Hematopoietic multipotent progenitor cell treated with erythropoietin and hydrocortisone succinate and interleukin-3 and kit ligand, for 15 days (in vitro differentiated cells): ENCODE data around the gene KCNQ2.
"Not testable (repeated sequence)": the region's sequence is repeated elsewhere in the genome, so short reads cannot be mapped to it uniquely, and the experiment has no call there.

ENCODE experiments used
- DNase-seq: peaks from one replicate; pipeline ENCODE4 v3.0.0-alpha.2; 2015; ENCODE audit warnings: low spot score

Gene KCNQ2

DNA sequence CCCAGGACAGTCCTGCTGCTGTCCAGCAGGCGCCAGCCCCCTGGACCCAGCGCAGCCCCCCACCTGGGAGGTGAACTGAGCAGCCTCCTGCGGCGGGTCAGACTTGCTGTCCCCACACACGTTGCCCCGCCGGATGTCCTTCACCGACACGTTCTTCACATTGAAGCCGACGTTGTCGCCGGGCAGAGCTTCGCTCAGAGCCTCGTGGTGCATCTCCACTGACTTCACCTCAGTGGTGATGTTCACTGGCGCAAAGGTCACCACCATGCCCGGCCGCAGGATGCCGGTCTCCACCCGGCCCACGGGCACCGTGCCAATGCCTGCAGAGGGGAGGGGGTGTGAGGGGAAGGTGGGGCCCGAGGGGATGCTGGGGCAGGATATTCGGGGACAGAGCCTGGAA lies 18.0 kb upstream of the KCNQ2 start:
- DNase-seq = no peak

DNA sequence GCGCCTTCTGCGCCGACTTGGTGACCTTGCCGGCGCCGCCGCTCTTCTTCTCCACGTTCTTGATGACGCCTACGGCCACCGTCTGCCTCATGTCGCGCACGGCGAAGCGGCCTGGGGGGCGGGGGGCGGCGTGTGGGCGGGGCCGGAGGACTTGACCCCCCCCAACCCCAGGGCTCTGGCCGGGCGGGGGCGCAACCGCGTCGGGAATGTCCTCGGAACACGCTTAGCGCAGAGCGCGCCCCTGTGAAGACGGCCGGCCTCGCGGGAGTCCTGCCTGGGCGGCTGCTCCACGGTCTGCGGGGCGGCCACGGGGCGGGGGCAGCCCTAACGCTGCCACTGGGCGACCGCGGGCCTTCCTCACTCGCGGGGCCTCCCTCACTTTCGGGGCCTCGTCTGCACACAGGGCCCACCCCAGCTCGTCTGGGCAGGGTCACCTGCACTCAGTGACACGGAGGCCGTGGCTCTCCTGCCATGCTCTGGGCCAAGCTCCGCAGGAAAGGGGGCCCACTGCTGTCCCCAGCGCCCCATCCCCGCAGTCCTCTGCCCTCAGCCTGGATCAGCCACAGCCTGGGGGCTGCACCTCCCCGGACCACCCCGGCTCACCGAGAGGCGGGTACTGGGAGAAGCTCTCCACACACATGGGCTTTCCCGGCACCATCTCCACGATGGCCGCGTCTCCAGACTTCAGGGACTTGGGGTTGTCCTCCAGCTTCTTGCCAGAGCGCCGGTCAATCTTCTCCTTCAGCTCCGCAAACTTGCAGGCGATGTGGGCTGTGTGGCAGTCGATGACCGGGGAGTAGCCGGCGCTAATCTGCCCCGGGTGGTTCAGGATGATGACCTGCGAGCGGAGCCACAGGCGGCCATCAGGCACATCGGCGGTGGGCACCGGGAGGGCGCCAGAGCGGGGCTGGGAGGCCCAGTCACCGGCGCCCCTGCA lies 16.1 kb upstream of the KCNQ2 start:
- DNase-seq = no peak

DNA sequence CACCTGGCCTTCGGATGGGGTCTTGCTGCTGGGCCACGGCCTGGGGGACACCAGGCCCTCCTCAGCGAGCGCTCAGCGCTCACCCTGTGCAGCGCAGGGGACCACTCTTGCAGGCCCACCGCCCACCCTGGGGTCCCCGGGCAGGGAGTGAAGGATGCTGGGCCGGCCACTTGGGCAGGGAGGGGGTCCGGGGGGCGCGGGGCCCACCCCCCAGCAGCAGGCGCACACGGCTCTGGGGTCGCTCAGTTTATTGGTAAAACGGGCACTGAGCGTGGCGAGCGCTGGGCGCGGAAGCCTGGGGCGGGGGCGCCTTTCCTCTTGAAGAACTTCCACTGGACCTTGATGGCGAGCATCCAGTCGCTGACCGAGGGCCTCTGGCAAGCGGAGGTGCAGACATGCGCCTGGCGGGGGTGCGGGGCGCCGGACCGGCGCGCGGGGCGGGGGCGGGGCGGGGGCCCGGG lies 15.4 kb upstream of the KCNQ2 start:
- no peak for DNase-seq

DNA sequence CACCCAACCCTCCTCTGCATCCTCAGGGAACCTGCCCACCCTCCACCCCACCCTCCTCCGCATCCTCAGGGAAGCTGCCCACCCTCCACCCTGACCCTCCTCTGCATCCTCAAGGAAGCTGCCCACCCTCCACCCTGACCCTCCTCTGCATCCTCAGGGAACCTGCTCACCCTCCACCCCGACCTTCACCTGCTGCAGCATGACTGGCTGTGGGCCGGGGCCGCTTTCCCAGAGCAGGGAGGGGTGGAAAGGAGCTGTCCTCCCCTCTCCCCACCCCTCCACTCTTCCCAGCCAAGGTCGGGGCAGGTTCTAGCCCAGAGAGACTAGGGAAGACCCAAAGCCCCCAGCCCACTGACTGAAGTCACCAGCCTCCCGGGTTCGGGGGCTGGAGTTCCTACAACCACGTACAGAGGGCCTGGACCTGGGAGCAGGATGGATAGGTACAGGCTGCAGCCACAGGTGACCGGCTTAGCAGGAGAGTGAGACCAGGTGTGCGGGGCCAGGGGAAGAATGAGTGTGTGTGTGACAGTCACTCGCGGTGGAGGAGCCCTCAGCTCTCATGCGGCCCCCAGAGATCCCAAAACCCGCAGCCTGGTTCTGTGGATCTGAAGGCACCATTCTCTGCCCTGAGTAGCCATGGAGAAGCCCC lies 14.8 kb upstream of the KCNQ2 start:
- no peak for DNase-seq

DNA sequence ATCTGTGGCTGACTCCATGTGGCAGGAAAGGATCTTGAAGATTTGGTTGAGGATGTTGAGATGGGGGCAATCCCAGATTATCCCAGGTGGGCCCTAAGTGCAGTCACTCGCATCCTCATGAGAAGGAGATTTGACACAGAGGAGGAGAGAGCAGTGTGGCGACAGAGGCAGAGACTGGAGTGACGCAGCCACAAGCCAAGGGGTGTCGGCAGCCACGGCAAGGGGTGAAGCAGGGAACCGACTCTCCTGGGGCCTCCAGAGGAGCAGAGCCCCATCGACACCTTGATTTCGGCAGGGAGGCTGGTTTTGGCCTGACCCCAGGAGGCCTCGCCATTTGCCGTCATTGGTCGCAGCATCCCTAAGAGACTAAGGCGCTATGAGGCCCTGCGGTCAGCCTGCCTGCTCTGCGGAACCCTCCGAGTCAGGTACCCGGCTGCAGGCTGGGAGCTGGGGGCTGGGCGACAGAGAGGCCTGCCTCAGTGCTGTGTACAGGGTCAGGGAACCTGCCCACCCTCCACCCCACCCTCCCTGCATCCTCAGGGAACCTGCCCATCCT lies 13.9 kb upstream of the KCNQ2 start:
- no peak for DNase-seq

DNA sequence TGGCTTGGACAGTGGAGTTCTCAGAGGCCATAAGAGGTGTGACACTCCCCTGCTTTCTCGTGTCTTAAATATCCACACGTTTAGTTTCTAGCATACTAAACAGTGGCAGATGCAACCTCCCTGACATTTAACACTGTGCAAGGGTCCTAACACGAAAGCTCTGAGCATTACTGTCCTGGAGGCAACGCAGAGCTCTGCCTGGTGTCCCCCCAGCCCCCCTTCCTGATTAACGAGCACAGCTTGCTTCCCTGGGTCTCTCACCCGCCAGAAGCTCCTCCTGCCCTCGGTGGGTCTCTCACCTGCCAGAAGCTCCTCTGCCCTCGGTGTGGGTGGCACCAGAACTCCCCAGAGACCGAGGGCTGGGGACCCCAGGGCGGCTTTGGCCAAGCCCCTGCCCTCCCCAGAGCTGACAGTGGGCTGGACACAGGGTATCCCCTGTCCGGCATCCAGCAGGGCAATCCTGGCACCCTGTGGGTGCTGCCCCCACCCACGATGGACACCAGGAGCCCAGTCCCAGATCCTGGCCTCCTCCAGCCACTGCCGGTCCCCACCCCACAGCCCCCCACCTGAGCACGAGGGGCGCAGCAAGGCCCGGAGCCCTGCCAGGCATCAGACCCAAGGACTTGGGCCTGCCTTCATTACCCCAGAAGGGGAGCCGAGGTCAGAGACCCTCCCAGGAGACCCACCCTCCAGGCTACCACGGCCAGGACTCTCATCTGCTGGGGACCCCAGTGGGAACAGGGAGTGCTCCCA lies 12.4 kb upstream of the KCNQ2 start:
- DNase-seq = no peak

DNA sequence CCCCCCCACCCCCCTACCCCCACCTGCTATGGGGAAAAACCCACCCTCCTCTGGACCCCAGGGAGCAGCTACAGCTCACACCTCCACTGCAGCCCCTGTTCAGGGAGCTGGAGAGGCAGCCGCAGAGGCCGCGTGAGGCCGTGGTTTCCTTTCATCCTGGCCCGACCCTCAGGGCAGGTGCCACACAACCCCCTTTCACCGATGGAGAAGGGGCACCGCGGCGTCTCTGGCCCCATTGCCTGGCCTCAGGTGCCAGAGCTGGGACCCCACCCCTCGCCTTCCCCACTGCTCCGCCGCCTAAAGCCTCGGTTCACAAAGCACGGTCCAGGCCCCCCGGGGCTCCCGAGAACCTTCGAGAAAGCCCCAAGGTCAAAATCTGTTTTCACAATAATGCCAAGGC lies 11.8 kb upstream of the KCNQ2 start:
- DNase-seq = no peak

DNA sequence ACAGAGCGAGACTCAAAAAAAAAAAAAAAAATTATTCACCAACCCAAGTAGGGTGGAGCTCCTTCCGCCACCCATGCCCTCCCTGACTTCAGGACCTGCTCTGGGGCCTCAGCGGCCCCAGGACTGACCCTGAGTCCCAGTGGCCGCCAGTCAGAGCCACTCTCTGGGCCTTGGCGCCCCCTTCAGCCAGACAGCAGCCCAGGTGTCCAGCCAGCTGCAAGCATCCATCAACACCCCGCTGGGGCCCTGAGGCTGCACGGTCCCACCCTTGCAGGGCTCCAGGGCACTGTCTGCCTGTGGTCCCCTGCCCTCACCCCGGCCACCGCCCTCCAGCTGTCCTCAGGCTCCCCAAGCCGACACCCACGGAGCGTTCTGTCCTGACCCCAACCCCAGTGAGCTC lies 11.4 kb upstream of the KCNQ2 start:
- DNase-seq = no peak

DNA sequence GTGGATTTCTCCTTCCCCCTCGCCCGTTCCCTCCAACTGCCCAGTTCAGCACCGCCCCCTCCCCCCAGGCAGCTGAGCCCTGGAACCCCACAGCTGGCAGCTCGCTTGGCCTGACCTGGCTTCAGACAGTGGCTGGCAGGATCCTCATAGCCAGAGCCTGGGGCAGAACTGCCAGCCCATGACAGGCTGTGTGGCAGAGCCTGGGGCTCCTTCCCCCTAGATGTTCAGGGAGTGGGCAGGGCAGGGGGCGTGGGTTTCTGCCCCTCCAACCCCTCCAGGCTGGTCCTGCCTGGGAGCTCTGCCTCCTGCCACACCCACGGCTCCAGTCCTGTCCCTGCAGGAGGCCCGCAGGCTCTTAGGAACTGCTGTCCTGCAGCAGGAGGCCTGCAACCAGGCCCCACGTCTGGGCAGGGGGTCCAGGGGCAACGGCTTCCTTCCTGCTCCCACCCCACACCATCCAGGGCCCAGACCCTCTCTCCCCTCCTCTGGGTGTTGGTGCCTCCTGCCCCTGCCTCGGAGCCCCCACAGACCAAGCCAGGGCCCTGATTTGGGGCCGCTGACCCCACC lies 9.6 kb upstream of the KCNQ2 start:
- DNase-seq = no peak

DNA sequence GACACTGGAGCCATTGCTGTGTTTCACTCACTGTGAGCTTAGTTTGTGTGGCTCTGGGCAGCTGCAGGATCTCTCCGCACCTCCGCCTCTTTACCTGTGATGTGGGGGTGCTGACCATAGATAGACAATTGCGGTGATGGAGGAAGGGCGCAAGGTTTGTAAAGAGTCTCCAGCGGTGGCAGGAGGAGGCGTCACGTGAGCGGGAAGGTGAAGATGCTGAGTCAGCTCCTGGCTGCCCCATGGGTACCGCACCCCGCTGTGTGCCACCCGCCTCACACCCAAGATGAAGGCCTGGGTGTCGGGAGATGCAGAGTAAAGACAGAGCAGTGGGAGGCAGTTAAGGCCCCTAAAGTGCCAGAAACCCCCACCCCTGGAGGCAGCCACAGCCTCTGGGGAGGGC lies 9.0 kb upstream of the KCNQ2 start:
- no peak for DNase-seq

DNA sequence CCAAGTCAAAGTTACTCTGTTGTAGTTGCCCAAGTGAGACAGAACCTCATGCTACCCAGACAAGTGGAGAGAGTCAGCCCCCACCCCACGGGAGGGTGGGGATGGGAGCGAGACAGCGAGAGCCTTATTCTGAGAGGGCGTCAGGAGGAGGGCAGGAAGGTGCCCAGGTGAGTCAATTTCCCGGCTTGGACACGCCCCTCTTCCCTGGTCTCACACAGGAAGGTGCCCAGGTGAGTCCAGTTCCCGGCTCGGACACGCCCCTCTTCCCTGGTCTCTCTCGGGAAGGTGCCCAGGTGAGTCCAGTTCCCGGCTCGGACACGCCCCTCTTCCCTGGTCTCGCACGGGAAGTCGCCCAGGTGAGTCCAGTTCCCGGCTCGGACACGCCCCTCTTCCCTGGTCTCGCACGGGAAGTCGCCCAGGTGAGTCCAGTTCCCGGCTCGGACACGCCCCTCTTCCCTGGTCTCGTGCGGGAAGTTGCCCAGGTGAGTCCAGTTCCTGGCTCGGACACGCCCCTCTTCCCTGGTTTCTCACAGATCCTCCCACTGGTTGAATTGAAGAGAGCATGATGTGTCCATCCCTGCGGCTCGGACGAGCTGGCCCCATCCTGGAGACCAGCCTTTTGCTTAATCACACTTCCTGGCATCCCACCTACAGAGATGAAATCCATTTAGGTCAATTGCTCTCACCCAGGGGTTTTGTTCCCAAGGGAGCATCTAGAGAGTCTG lies 7.4 kb upstream of the KCNQ2 start:
- not testable (repeated sequence) for DNase-seq

DNA sequence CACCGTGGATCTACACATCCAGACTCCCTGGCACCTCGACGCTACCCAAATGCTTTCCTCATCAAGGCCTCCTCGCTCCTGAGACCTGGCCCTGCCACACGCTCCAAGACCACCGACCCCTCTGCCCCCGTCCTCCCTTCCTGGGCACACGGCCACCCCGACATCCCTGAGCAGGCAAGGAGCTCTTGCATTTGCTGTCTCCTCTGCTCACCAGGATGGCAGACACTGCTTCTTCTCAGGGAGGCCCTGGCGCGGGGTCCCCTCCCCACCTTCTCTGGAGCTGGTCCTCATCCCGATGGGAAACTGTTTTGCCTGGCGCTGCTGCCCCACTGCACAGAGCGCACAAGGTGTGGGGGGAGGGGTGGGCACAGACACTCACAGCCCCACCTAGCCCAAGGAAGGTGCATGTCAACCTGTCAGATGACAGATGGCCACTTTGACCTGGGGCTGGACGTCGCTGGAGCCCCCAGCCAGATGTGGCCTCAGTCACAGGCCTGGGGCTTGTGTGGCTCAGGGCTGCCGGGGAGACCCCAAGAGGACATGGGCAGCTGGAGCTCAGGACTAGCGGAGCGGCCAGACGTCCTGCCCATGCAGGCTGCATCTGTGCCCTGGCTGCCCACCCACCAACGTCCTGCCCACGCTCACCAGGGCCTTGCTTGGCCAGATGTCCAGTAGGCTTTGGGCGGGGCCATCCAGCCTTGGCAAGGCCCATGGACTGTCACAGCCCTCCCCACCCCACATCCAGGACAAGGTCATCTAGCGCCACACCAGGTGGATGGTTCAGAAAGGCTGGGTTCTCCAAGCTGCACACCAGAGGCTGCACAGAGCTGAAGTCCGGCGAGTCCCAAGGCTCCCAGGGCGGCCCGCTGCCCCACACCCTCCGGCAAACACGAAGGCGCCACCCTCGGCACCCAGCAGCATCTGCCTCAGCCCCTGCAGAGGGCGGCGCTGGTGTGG lies 6.2 kb upstream of the KCNQ2 start:
- DNase-seq = no peak

DNA sequence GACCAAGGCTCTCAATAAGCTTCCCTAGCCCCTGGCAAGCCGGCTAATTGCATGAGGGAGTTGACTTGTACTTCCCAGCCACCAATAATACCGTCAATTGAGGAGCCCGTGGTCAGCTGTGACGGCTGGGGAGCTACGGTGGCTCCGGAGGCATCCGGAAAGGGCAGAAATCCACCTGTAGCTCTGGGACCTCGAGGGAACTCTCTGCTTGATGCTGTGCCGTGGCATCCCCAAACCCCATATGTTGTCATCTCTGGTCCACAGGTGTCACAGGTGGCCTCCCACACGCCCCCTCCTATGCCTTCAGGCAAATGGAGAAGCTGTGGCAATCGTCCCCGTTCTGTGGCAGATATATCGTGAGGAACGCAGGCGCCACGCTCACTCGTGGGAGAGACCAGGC lies 5.5 kb upstream of the KCNQ2 start:
- no peak for DNase-seq

DNA sequence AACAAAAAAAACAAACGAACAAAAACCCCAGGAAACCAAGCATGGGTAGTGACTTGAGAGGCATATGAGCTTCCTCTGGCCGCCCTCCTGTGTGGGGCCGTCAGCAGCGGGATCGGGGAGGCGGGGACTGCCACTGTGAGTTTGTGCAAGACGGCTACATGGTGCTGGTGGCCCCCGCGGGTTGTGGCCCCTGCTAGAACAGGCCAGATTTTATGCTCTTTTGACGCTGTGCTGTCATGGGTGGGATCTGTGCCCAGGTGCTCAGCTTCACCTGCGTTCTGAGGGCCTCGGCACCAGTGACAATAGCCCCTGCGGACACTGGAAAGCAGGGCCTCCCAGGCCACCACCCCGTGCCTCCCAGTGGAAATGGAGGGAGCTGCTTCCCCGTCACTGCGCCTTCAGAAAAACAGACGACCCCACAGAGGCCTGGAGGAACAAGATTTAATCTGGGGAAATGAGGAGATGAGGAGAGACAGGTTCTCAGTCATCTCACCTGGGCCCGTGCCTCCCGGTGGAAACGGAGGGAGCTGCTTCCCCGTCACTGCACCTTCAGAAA lies 4.7 kb upstream of the KCNQ2 start:
- no peak for DNase-seq

DNA sequence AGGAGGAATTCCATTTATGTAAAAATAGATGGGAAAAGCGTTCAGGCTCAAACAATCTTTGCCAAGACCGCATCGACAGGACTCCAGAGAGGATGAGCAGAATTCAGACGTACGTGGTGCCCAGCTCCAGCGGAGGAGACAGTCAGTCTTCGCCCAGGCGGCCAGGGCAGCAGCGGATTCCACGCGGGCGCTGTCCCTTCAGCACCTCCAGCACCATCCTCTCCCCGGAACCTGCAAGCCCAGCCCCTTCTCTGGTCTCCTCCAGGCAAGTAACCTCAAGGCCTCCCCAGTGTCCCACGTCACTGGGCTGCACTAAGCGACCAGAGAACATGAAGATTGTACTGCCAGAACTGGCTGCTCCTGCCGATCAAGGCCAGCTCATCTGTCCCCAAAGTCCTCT lies 2.8 kb upstream of the KCNQ2 start:
- DNase-seq = no peak

DNA sequence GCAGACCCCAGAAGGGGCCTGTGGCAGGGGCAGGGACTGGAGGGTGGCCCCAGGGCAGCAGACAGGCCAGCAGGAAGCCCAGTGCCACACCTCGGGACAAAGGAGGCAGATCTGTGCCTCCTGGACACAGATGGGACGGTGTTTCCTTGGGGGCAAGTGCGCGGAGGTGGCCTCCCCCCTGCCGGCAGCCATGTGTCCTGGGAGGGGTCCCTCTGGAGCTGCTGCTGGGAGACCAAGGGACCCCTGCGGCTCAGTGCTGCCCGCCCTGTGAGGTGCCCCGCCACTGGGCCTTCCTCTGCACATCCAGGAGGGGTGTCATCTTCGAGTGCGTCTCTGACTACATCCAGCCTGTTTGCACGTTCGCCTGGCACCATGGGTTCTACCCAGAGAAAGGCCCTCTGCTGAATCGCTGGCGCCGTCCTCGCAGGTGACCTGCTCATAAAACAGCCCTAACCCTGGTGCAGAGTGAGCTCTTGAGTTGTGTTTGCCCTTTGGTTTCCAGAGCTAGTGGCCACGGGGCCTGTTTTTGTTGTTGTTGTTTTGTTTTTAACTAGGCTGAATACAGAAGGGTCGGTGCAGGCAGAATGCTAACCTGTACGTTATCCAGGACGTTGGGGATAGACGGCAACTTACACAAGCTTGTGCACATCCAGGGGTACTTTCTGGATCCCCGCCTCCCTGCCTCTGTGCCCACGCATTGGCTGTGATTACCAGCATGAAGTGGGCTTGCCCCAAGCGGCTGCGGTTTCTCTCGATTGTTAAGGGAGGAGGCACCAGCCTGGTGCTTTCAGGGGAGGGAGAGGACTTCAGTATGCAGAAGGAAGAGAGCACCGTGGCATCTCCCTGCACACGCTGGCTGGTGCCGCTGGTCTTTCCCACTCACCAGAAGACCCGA lies 1.3 kb upstream of the KCNQ2 start:
- DNase-seq = no peak

DNA sequence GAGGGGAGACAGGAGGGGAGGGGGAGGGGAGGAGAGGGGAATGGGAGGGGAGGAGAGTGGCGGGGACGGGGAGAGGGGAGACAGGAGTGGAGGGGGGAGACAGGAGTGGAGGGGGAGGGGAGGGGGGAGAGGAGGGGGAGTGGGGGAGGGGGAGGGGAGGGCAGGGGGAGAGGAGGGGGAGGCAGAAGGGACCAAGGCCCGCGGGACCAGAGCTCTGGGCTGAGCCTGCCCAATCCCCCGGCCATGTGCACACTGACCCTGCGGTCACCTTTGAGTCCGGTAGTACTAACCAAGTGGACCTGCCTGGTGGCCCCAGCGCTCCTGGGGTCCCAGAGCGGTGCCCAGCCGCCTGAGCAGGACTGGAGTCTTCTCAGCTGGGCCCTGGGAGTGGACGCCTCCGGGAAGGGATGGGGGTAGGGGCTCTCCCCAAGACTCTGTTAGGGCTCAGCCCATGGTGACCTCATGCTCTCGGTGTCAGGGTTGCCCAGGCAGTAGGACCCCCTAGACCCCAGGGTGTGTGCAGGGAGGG lies 471 bp upstream of the KCNQ2 start:
- no peak for DNase-seq

DNA sequence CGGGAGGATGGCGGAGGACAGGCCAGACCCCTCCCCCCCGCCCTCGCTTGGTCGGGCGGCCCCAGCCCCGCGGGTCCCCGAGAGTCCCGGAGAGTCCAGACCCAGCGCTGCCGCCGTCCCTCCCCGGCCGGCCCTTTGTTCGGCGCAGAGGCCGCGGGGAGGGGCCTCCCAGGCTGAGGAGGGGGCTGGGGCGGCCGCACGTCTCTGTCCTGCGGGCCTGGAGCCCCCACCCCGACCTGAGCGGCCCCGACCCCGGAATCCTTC lies 806 bp downstream of the KCNQ2 start:
- no peak for DNase-seq
